C1 segment of cervical spinal cord (tissue), 14 donors: ENCODE data around the gene CEP128.

Source experiments
- DNase-seq, 14 donors: peaks; one replicate each; lab custom pipeline; 2025; lab: John Stamatoyannopoulos, UW

Gene CEP128

DNA sequence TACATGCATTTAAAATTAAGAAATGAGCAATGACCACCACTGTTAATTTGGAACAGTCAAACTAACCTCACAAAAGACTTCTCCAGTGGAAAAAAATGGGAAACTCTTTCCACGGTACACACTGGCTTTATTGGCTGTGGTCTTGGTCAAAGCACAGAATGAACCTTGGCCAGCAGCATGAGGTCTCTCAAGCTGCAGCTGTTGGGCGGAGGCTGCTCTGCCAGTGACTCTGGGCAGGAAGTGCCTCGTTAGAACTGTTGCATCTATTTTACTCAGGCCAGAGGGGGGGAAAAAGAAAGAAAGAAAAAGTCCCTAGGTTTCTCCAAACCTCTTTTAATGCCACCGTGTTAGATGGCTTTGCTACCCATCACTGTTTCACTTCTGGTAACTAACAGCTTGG lies 450.4 kb downstream of the CEP128 start:
- DNase-seq = peak in 2 of 14 donors; percentile 2 to 3

DNA sequence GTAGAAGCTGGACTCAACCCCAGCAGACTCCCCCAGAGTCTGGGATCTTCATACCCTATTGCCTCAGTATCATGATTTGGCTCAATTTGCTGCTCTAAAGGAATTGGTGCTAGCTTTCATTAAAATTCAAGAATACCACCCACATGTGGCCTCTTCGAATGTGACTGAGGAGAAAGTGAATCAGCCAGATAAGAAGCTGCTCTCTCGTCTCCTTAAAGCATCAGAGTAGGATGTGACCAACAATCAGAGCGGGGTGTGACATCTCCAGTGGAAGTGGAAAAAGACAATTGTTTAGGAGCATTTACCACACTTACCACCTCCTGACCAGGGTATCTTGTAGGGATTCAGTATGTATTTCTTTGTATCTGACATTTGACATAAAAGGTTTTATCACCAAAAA lies 452.0 kb downstream of the CEP128 start:
- no peak for DNase-seq

DNA sequence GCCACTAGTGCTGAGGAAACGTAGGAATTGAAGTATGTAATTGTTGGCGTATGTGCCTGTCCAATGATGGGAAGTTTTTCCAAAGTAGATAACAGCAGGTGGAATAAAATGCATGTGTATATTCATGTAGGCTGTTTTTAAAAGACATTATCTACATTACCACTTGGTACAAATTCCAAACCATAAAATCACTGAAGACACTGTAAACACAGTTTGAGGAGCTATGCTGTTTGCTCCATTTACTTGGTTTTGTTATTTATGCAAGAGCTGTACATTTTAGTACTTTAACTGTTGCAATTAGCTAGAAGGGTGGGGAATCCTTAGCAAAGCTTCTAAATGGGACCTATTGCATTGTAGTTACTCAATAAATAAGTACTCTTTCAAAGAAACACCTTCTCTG lies 455.8 kb downstream of the CEP128 start:
- DNase-seq = no peak

GRCh38 chr14:80483331-80483730 lies 458.2 kb downstream of the CEP128 start:
- DNase-seq = no peak

- DNase-seq = no peak
Observed at GRCh38 chr14:80477388-80478160, 464.0 kb downstream of the CEP128 start.

DNA sequence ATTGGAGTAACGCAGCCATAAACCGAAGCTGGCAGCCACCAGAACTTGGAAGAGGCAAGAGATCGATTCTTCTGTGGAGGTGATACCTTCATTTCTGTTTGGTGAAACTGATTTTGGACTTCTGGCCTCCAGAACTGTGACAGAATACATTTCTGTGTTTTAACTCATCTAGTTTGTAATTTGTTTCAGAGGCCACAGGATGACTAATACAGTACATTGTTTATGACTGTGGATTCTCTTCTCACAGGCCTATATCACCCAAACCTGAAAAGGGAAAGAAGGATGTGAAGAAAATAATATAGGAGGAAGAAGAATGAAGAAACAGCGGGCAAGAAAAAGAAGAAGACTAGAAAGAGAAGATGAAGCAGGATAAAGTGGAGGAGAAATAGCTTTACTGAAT lies 466.5 kb downstream of the CEP128 start:
- no peak for DNase-seq

DNA sequence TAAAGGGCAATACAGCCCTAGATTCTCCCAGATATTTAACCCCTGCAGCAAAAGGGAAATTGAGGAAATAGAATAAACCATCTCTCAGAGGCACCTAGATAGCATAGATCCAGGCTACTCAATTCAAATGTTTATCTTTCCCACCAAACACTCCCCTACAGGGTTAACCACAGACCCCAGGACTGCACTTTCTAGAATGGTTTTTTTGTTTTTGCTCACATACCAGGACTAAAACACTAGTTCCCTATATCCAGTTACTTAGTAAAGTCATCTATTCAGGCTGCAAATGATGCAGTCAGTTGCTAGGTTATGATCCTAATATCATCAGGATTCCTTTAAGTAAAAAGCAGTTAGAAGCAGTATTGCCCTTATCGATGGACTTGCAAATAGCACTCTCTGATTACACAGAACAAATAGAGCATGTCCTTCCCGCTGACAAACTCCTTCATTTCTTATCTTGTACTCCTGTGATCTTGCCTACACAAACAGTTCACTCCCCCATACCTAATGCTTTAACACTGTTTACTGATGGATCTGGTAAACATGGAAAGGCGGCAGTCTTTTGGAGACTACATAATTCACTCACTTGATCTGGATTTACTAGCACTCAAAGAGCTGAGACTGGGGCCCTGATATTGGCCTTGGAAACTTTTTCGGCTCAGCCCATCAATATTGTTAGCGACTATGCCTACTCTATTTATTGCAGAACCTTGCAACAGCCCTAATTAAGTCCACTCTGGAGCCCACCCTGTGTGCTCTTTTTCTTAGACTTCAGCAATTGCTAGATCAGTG lies 473.0 kb downstream of the CEP128 start:
- no peak for DNase-seq

DNA sequence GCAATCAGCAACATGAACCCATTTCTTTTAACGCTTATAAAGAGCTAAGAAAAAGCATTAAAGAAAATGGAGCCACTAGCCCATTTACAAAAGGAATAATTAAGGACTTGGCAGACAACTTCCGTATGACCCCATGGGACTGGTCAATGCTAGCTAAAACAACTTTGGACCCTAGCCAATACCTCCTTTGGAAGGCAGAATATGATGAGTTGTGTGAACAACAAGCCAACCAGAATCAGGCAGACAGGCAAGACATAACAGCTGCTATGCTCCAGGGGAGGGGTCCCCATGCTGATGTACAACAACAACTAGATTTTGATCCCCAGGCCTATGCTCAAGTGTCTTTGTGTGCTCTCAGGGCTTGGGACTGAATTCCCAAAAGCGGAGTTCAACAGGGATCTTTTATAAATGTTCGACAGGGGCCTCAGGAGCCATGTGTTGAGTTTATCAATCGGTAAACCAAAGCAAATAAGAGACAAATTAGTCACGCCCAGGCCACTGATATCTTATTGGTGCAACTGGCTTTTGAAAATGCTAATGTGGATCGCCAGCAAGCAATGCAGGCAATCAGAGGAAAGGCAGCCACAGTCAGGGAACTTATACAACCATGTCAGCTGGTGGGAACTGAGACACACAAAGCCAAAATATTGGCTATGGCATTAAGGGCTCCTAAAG lies 475.9 kb downstream of the CEP128 start:
- DNase-seq = no peak

DNA sequence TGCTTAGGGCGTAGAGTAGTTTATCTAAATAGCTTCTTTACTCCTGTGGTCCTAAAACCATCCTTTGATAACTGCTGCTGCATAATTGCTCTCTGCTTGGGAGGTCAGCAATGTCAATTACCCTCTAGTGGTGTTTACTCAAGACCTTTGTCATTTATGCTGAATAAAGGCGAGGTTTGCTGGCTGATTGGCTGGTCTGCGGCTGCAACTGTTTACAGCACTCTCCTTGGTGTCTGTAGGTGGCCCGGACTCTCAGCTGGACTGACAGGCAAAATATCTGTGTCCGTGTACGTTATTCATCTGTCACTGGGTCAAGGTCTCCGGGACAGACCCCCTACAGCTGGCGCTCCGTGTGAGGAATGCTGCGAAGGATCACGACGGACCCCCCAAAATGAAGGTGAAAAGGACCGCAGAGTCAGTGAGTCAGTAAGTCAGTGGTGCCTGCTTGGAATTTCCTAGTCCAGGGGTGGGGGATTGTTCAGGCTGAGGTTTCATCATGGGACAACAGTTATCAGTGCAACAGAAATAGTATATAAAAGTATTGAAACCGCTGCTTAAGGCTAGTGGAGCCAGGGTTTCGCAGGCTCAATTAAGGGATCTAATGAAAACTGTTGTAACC lies 476.9 kb downstream of the CEP128 start:
- DNase-seq = no peak

DNA sequence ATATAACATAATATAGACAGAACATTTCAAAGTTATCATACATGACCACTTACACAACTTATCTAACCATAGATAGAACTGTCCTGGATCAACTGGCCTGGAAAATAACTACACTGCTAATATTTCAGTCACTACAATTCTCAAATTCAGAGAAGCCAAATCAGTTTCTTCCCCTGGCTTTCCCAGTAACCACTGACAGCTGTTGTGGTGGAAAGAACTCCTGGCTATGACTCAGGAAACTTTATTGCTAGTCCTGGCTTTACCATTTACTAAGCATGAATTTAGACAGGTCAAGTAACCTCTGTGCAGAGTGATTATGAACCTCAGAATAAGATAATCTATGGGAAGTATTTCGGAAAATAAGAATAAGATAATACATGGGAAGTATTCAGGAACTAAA lies 485.3 kb downstream of the CEP128 start:
- no peak for DNase-seq

DNA sequence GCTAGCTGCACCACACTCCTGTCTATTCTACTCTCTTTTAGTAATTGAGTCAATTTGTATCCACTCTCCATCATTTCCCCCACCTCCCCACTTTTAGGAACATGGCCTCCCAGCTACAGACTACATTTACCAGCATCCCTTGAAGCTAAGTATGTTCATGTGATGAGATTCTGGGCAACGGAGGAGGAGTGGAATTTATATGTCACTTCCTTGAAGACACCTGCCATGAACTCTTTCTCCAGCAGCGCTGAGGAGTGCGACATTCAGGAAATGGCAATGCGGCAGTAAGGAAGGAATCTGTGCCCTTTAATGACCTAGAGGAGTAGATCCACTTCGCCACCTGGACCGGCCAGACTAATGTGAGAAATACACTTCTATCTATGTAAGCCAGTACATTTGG lies 486.5 kb downstream of the CEP128 start:
- DNase-seq = no peak

GRCh38 chr14:80448267-80448666 lies 493.3 kb downstream of the CEP128 start:
- DNase-seq = no peak

DNA sequence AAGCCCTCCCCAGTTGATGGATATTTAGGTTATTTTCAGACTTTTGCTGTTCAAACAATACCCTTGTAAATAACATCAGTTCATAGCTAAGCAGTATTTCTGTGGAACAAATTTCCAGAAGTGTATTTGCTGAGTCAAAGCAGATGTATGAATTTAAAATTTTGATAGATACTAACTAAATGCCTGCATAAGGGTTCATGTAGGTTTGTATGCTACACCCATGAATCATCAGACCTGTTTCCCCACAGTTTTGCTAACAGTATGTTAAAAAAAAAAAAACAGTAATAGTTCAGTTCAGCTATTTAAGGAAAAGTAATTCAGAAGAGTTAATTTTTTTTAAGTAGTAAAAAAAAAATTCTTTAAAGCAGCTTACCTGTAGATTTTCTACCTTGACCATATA lies 494.1 kb downstream of the CEP128 start:
- no peak for DNase-seq
